ENCODE measurements around the gene HIBADH. TPM values are rescaled to one million over a fixed set of nuclear protein-coding genes. Genes with fewer than 3 reads are reported as not detected.

HIBADH gene
- total RNA-seq, 2 donors from 2014 or later = 28.2 to 44.4 TPM

GRCh38 chr7:27526611-27527347, 135.9 kb downstream of the HIBADH start:
- H3K27ac ChIP-seq = no peak overlapping the region
- H3K9ac ChIP-seq (ENCODE audit: low read depth in 2 of 2, low read length in 2 of 2) = no peak overlapping the region
- H3K4me3 ChIP-seq = no peak overlapping the region
- no peaks in the 10 kb centered on the region for H3K4me1 ChIP-seq
- no peaks in the 10 kb centered on the region for H3K36me3 ChIP-seq
- DNase-seq = no peak
- TF ChIP-seq CTCF (IDR thresholded peaks at IDR 0.05) = no peak
- intact Hi-C loops (cut with DNase I) = no loop called here
- H3K27me3 ChIP-seq = no peaks in the 10 kb centered on the region
- no peaks in the 10 kb centered on the region for H3K9me3 ChIP-seq

DNA sequence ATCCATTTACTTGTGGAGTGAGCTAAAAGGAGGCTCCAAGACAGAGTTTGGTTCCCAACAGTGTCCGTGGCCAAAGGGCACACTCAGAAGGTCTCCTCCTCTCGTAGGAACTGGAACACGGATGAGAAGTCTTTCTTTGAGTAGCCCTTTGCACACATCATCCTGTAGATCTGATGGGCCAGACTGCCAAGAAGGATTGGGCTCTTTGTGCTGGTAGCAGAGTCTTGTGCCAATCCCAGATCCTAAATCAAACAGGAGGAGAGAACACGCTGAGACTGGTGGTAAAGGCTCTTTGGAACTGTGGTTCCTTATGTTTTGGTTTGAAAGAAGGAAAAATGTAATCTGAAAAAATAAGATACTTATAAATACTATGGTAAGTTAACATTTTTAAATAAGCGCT, 136.6 kb downstream of the HIBADH start:
- H3K9ac ChIP-seq (ENCODE audit: low read depth in 2 of 2, low read length in 2 of 2) = peak overlapping the region in 1 of 2 donors; percentile 20
- H3K27ac ChIP-seq = no peak overlapping the region
- no peaks in the 10 kb centered on the region for H3K9me3 ChIP-seq
- H3K36me3 ChIP-seq = no peaks in the 10 kb centered on the region
- H3K4me1 ChIP-seq = no peaks in the 10 kb centered on the region
- H3K27me3 ChIP-seq = no peaks in the 10 kb centered on the region
- intact Hi-C loops (cut with DNase I) = no loop called here
- H3K4me3 ChIP-seq = no peak overlapping the region
- no peak for TF ChIP-seq CTCF (IDR thresholded peaks at IDR 0.05)
- DNase-seq = no peak

GRCh38 chr7:27523321-27523720, 139.4 kb downstream of the HIBADH start:
- no peak for TF ChIP-seq CTCF (IDR thresholded peaks at IDR 0.05)
- no peaks in the 10 kb centered on the region for H3K4me1 ChIP-seq
- H3K4me3 ChIP-seq = no peak overlapping the region
- H3K9ac ChIP-seq (ENCODE audit: low read depth in 2 of 2, low read length in 2 of 2) = no peak overlapping the region
- no peaks in the 10 kb centered on the region for H3K9me3 ChIP-seq
- H3K27ac ChIP-seq = no peak overlapping the region
- intact Hi-C loops (cut with DNase I) = no loop called here
- no peaks in the 10 kb centered on the region for H3K27me3 ChIP-seq
- no peak for DNase-seq
- no peaks in the 10 kb centered on the region for H3K36me3 ChIP-seq

GRCh38 chr7:27522566-27522965, 140.1 kb downstream of the HIBADH start:
- Histone ChIP-seq H3K9me3 (no peaks in the 10 kb centered on the region), H3K27me3 (no peaks in the 10 kb centered on the region), H3K4me1 (no peaks in the 10 kb centered on the region), H3K9ac (ENCODE audit: low read depth in 2 of 2, low read length in 2 of 2) (no peak overlapping the region), H3K36me3 (no peaks in the 10 kb centered on the region), H3K27ac (no peak overlapping the region), H3K4me3 (no peak overlapping the region)
- no peak for DNase-seq
- intact Hi-C loops (cut with DNase I) = no loop called here
- no peak for TF ChIP-seq CTCF (IDR thresholded peaks at IDR 0.05)

- intact Hi-C loops (cut with DNase I) = no loop called here
Measured at GRCh38 chr7:27520815-27521790, 141.6 kb downstream of the HIBADH start.

More at GRCh38 chr7:27520815-27521790, 141.6 kb downstream of the HIBADH start:
- Histone ChIP-seq H3K4me3 (no peak overlapping the region), H3K27me3 (no peaks in the 10 kb centered on the region), H3K4me1 (no peaks in the 10 kb centered on the region), H3K9me3 (no peaks in the 10 kb centered on the region), H3K9ac (ENCODE audit: low read depth in 2 of 2, low read length in 2 of 2) (no peak overlapping the region), H3K36me3 (no peaks in the 10 kb centered on the region), H3K27ac (no peak overlapping the region)
- peak; percentile 59 for DNase-seq
- TF ChIP-seq CTCF (IDR thresholded peaks at IDR 0.05) = no peak
